Stimulated activated CD8-positive, alpha-beta memory T cell treated with anti-CD3 and anti-CD28 coated beads, Interleukin-15, amount 100 ng/mL, for 48 hours (primary cell): Measurements from ENCODE around the gene NCF4.
A peak's percentile ranks its signal among the peaks of the same experiment; 100 is the strongest.

Source experiments
- DNase-seq, 2 donors: peaks; one replicate each; pipeline ENCODE4 v3.0.0-alpha.2; 2020; ENCODE audit warnings: low read depth in 2 of 2

NCF4 gene

GRCh38 chr22:36838119-36839030 is 22.4 kb upstream of the NCF4 start:
- DNase-seq, result no peak

DNA sequence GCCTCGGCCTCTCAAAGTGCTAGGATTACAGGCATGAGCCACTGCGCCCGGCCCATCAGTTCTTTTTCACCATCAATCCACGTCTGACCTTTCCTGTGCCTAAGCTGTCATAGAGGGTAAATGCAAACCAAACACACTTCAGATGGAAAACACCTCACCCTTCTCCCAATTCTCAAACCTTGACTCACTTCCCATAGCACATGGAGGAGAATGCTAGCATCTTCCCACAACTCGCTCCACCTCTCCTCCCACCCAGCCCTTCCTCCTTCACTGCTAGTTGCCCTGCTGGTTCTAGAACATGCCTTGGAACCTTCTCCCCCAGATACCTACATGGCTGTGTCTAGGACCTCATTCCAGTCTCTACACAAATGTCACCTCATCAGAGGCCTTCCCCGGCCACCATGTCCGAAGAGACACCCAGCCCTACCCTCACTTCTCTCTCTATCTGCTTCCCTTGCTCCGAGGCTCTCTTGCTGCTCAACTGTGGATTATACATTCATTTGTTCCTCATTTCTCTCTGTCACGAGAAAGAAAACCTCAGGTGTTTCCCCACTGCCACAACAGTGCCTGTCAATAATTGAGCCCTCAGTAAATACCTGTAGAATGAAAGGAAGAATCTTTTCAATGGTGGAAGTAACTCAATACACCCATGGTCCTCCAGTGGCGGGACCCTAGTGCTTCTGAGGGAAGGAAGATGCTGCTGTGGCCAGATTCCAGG is 21.3 kb upstream of the NCF4 start:
- DNase-seq, result no peak

- DNase-seq, result no peak
Measured at GRCh38 chr22:36840106-36840505, 20.7 kb upstream of the NCF4 start.

DNA sequence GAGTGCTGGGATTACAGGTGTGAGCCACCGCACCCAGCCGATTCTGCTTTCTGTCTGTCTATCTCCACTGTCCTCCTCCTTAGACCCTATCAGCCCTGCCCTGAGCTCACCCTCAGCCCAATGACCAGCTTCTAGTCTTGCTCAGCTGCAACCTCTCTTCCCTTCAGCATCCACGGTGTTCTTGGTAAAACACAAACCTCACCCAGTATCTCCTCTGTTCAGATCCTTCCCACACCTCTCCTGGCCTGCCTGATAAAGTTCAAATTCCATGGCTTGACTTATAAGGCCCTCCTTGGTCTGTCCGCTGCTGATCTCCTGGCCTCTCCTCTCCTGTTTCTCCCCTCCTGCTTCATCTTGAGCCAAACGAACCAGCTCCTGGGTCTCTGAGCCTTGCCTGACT is 14.5 kb upstream of the NCF4 start:
- no peak for DNase-seq

DNA sequence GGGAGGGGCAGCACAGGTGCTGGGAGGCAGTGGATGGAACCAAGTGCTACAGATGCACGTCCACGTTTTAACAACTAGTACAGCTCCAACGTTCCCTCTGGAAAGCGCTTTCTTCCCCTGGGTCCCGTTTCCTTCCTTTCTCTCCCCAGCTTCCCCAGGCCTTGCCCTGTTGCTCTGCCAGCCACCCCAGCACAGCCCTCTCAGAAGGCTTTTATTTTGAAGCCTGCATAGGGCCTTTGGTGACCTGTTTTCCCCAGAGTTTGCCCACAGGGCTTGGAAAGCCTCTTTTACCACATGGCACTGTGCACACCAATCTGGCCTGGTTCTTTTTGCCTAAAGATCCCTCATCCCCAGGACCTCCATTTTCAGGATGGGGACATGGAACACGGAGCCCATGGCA is 13.9 kb upstream of the NCF4 start:
- no peak for DNase-seq

DNA sequence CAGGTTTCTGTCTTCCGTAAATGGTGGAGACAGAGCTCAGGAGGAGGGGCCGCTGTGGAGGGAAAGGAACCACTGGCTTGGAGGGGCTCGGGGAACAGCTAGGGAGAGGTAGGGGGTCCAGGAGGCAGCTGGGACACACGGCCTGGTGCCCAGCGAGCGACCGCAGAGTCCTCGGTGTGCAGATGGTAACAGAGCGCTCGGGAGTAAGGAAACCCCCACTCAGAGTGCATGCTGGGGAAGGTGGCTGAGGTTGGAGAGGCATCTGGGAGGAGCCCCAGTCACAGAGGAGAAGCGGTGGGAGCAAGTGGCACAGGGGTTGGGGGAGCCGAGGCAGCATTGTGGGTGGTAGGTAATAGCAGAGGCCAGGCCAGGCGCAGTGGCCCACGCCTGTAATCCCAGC is 10.8 kb upstream of the NCF4 start:
- no peak for DNase-seq

- DNase-seq, result no peak
Measured at GRCh38 chr22:36850682-36851081, 10.1 kb upstream of the NCF4 start.

DNA sequence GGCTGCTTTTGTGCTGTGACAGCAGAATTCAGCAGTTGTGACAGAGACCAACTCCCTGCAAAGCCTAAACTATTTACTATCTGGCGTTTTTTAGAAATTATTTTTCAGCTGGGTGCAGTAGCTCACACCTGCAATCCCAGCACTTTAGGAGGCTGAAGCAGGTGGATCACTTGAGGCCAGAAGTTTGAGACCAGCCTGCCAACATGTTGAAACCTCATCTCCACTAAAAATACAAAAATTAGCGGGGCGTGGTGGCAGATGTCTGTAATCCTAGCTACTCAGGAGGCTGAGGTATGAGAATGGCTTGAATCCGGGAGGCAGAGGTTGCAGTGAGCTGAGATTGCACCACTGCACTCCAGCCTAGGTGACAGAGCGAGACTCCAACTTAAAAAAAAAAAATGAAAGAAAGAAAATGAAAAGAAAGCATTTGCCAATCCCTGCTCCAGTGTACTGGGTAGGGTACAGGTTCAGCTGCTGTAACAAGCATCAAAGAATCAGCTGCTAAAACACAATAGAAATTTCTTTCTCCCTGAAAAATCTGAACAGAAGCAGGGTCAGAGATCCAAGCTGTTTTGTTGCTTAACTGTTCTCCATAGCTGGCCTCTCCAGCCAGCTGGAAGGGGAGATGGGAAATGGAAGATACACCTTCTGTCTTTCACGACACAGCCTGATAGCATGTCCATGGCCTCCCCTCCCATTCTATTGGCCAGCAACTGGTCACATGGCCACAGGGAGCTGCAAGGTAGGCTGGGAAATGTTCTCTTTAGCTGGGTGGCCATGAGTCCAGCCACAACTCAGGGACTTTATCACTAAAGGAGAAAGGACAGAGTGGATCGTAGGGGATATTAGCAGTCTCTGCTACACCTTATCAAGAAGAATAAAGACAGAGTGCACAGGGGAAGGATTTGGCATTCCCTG is 8.5 kb upstream of the NCF4 start:
- DNase-seq, result no peak

GRCh38 chr22:36853407-36854099 is 7.3 kb upstream of the NCF4 start:
- peak; percentile 78 to 80 for DNase-seq

- no peak for DNase-seq
Measured at GRCh38 chr22:36855478-36855877, 5.3 kb upstream of the NCF4 start.

GRCh38 chr22:36856121-36856791 is 4.5 kb upstream of the NCF4 start:
- DNase-seq, result peak; percentile 81 to 82

- no peak for DNase-seq
Measured at GRCh38 chr22:36856792-36857135, 4.0 kb upstream of the NCF4 start.

DNA sequence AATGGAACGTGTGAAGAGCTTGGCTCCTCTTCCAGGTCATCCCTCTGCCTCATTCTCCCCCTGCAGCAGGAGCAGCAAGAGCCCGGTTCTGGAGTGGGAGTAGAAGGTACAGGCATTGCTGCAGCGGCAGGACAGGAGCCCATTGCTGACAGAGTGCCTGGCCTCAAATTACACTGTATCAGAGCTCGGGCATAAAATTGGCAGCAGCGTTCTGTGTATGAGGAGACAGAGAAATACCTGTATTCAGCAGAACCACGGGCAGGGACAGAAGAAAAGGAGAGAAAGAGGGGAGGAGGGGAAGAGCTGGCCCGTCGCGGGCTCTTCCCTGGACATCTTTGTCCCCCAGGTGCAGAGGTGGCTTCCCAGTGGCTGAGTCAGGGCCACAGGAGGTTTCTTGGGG is 2.6 kb upstream of the NCF4 start:
- no peak for DNase-seq

GRCh38 chr22:36858966-36859365 is 1.8 kb upstream of the NCF4 start:
- no peak for DNase-seq

DNA sequence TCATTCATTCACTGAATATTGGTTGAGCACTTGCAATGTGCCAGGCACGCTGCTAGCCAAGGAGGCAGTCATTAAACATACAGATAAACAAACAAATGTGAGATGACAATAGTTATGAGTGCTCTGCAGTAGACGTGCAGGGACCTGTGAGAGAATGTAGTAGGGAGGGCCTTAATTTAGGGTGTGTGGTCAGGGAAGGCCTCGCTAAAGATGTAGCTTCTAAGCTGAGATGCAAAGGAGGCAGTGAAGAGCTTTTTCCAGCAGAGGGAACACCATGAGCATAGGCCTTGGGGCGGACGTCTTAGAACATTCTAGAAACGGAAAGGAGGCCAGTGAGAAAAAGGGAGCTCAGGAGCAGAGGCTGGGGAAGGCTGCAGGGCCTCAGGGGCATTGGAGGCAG is 789 bp upstream of the NCF4 start:
- DNase-seq, result no peak

GRCh38 chr22:36860438-36860820 is 377 bp upstream of the NCF4 start:
- no peak for DNase-seq

DNA sequence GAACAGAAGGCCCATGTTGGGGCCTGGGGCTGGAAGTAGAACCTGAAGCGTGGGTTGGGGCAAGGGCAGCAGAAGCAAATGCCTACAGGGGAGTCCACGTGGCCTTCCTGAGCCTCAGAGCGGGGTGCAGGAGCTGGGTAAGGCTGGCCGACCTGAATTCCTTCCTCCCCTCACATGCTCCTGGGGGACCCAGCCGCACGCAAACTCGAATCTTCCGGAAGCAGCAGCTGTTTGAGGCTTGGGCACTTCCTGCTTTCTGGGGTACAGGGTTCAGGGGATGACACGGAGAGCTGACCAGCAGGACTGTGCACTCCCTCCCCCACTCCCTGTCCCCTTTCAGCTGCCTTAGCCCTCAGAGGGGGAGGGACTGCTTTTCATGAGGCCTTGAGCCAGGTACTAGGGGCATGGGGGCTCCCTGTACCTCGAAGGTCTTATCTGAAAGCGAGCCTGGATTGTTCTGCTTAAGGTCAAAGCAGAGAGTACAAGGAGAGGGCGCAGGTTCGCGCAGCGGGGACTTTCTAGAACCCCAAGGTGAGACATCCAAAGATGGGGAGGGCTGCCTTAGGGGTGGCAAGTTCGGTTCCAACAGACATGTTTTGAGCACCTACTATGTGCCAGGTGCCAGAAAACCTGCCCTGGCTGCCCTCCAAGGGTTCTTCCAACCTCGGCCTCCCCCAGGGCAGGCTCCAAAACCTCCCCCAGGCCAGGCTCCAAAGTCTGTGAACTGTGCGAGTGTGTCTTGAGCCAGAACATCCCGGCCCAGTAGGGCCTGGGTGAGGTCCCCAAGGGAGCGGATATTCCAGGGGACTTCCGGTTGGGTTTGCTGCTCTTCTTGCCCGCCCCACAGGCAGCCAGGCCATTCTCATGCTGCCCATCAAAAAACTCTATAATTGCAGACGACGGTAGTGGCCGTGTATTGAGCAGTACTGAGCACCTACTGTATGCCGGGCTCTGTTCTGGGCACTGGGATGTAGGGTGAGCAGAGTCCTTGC is 1.7 kb downstream of the NCF4 start:
- no peak for DNase-seq

- no peak for DNase-seq
Measured at GRCh38 chr22:36863281-36863680, 2.5 kb downstream of the NCF4 start.

GRCh38 chr22:36863979-36864378 is 3.2 kb downstream of the NCF4 start:
- DNase-seq, result no peak
